Fibroblast of mammary gland (primary cell): ENCODE measurements around the gene GAS6.

ENCODE experiments used
- DNase-seq: peaks from one replicate; pipeline ENCODE4 v3.0.0-alpha.2; 2010; ENCODE audit warnings: low read depth
- H3K4me3 ChIP-seq: 2 replicates; pipeline ENCODE4 v1.5.1; 2011; ENCODE audit warnings: low read depth, mild to moderate bottlenecking, low read length, moderate library complexity; ENCODE audit not compliant: control insufficient read depth
- TF ChIP-seq, protein P1 (sequence below): conservative IDR thresholded peaks from 2 replicates; pipeline ENCODE4 v1.5.1; 2011; ENCODE audit warnings: low read depth, low read length, inconsistent platforms; ENCODE audit not compliant: control insufficient read depth, insufficient read depth

The GAS6 gene

DNA sequence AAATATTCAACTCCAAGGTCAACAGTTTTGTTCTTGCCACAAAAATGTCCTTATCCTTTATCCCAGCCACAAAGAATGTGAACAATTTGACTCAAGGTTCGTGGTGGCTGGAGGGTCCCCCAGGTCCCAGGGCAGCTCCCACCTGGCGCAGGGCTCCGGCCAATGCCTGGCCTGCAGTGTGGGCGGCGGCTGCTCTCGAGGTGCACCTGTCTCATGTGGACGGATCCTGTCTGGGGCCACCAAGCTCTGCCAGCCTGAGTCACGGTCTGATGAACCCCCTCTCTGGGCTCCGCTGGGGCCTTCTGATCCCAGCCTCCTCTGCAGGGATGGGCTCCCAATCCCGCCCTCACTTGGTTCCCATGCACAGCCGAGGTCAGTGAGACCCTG is 49.4 kb downstream of the GAS6 start:
- no peak overlapping the region for H3K4me3 ChIP-seq
- DNase-seq = no peak
- TF ChIP-seq, protein P1, sequence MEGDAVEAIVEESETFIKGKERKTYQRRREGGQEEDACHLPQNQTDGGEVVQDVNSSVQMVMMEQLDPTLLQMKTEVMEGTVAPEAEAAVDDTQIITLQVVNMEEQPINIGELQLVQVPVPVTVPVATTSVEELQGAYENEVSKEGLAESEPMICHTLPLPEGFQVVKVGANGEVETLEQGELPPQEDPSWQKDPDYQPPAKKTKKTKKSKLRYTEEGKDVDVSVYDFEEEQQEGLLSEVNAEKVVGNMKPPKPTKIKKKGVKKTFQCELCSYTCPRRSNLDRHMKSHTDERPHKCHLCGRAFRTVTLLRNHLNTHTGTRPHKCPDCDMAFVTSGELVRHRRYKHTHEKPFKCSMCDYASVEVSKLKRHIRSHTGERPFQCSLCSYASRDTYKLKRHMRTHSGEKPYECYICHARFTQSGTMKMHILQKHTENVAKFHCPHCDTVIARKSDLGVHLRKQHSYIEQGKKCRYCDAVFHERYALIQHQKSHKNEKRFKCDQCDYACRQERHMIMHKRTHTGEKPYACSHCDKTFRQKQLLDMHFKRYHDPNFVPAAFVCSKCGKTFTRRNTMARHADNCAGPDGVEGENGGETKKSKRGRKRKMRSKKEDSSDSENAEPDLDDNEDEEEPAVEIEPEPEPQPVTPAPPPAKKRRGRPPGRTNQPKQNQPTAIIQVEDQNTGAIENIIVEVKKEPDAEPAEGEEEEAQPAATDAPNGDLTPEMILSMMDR = no peak

DNA sequence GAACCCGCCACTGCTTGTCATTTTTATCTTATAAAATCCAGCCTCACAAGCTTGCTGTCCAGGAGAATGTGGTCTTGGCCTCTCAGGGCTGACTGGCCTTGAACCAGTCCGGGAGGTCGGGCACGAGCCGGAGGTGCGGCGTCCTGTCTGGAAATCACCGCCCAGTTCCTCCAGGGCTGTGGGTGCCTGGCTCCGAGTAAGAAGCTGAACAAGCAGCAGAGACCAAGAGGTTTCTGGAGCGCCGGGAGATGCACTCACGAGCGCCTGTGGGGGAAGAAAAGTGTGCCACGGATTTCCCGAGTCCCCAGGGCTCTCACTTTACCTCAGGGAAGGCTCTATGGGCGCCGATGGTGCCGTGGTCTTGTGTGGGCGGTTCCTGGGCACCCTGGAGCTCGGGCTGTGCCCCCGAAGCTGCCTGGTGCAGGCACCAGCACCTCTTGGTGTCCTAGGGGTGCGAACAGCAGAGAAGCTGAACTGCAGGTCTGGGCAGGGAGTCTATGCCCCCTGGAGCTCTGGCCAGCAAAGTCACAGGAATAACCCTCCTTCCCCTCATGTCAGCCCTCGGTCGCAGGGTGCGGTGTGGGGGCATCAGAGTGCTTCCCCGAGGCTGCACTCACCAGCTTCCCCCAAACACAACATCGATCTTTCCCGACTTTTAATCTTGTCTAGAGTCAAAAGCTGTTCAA is 50.0 kb downstream of the GAS6 start:
- no peak overlapping the region for H3K4me3 ChIP-seq
- TF ChIP-seq, protein P1 = no peak
- DNase-seq = no peak

DNA sequence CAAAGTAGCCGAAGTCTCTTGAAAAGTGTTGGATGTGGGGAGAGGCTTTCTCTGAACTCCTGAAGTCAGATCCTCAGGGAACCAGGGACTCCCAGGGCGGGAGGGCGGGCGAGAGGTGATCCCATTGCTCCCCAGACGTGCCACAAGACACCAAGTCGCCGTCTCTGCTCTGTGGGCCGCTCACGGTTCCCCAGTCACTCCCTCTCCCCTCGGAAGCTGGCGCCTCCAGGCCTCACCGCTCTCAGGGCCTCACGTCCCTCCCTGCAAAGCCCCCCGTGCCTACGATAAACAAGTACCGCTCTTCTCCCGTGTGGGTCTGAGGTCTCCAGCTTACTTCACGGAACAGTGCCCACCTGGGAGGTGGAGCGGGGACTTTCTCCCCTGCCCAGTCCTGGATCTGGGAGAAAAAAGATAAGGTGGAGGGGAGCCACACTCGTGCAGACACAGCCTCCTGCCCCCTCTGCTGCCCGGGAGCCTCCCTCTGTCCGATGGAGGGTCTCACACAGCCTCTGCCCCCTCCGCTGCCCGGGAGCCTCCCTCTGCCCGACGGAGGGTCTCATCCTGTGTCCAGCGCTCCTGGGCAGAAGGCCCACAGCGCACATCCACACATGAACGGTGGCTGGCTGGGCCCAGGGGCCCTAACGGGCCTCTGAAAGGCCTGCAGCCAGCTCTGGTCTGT is 50.7 kb downstream of the GAS6 start:
- TF ChIP-seq, protein P1 = no peak
- DNase-seq = no peak
- H3K4me3 ChIP-seq = no peak overlapping the region

DNA sequence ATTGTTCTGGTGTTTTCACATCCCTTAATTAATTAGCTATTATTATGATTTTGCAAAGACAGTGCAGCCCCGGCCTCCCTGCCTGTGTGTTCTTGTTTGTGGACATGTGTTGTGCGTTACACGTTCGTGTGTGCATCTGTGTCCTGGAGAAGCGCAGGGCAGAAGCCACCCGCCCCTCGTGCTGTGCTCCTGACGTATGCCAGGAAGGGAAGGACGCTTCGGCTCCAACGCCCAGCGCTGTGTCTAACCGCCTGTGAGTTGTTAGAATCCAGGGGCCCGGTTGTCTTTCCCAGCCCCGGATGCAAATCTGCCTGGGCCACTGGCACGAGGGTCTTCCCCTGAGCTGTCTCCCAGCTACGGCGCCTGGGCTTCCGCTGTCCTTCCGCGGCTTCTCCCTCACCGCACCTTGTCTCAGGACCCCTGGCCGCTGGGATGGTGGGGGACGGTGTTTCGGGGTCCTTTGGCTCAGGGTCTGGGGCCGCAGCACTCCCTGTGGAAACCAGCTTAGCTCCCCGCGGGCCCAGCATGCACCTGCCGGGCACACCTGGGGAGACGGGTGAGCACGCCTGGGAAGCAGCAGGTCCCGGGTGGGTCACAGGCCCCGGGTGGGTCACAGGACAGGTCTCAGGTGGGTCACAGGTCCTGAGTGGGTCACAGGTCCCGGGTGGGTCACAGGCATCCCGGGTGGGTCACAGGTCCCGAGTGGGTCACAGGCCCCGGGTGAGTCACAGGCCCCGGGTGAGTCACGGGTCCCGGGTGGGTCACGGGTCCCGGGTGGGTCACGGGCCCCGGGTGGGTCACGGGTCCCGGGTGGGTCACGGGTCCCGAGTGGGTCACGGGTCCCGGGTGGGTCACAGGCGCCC is 51.5 kb downstream of the GAS6 start:
- H3K4me3 ChIP-seq = no peak overlapping the region
- TF ChIP-seq, protein P1 = no peak
- no peak for DNase-seq

DNA sequence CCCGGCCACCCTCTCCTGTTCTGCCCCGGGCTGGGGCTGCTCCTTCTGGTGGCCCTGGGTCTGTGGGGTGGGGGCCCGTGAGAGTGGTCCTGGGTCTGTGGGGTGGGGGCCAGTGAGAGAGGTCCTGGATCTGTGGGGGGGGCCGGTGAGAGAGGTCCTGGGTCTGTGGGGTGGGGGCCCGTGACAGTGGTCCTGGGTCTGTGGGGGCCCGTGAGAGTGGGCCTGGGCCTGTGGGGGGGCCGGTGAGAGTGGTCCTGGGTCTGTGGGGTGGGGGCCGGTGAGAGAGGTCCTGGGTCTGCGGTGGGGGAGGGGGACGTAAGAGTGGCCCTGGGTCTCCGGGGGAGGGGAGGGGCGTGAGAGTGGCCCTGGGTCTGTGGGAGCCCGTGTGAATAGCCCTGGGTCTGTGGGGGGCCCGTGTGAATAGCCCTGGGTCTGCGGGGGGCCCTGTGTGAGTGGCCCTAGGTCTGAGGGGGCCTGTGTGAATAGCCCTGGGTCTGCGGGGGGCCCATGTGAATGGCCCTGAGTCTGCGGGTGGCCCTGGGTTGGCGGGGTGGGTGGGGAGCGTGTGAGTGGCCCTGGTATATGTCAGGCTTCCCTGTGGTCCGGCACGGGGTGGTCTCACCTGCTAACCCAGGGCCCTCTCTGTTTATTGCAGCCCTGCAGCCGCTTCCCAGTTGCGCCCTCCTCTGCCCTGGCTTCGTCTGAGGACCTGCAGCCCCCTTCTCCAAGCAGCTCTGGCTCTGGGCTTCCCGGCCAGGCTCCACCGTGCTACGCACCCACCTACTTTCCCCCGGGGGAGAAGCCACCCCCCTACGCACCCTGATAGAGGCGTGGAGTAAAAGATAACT is 52.6 kb downstream of the GAS6 start:
- no peak overlapping the region for H3K4me3 ChIP-seq
- no peak for DNase-seq
- TF ChIP-seq, protein P1 = no peak

DNA sequence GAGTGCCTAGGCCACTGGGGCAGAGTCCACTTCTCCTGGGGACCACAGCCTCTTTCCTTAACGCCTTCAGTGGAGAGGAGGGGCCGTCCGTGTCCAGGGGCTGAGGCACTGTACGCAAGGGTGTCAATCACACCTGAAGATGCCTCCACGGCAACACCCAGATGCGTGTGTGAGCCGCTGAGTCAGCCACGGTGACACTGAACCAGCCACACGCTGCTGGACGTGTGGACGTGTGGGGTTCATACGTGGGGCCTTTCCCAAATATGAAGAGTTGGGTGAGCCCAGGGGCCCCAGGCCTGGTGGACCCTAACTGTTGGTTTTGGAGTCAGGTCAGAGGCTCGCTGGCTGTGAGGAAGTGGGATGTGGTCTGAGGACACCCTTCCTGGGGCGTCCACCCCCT is 53.2 kb downstream of the GAS6 start:
- TF ChIP-seq, protein P1 = no peak
- DNase-seq = no peak
- H3K4me3 ChIP-seq = no peak overlapping the region
